Chondrocyte (in vitro differentiated cells): ENCODE results near the gene KIF1A. TPM values are rescaled to one million over a fixed set of nuclear protein-coding genes. Genes with fewer than 3 reads are reported as not detected.
A peak's percentile ranks its signal among the peaks of the same experiment; 100 is the strongest.

Experiments used
- DNase-seq: peaks from one replicate; pipeline ENCODE4 v3.0.0; 2021; ENCODE audit warnings: mixed read lengths, low spot score
- H3K27ac Mint-ChIP-seq: one replicate; pipeline ENCODE4 v1.8.0; 2021; ENCODE audit warnings: mild to moderate bottlenecking, moderate library complexity, mixed read lengths; ENCODE audit not compliant: unreplicated experiment
- H3K27me3 Mint-ChIP-seq: 2 replicates; pipeline ENCODE4 v1.8.0; 2021; ENCODE audit warnings: low read depth, mixed read lengths
- H3K36me3 Mint-ChIP-seq: 2 replicates; pipeline ENCODE4 v1.8.0; 2021; ENCODE audit warnings: low read depth, mixed read lengths
- H3K4me1 Mint-ChIP-seq: 2 replicates; pipeline ENCODE4 v1.8.0; 2021; ENCODE audit warnings: low read depth, mild to moderate bottlenecking, mixed read lengths
- H3K4me3 Mint-ChIP-seq: one replicate; pipeline ENCODE4 v1.8.0; 2021; ENCODE audit warnings: mild to moderate bottlenecking, moderate library complexity, mixed read lengths; ENCODE audit not compliant: unreplicated experiment
- H3K9me3 Mint-ChIP-seq: 2 replicates; pipeline ENCODE4 v1.8.0; 2021; ENCODE audit warnings: low read depth, mixed read lengths
- CTCF ChIP-seq: fragments of 200-600 bp; sonication (generic); IDR thresholded peaks from 2 replicates; pipeline ENCODE4 v1.5.0; 2021; ENCODE audit warnings: antibody characterized with exemption, mild to moderate bottlenecking, moderate library complexity
- total RNA-seq: library from RNA; stranded (reverse); gene quantifications from 3 replicates; pipeline ENCODE4 v1.2.1, GENCODE V29; 2021

Gene KIF1A
- total RNA-seq, 1 donor from 2014 or later: 60.0 TPM

- peaks cover 29% of the 10 kb centered on the region for H3K27me3 Mint-ChIP-seq
- no peak for TF ChIP-seq CTCF
- H3K9me3 Mint-ChIP-seq: peaks cover 9% of the 10 kb centered on the region
- no peak overlapping the region for H3K27ac Mint-ChIP-seq
- no peak for DNase-seq
- H3K4me3 Mint-ChIP-seq: peak overlapping the region; percentile 63
- H3K36me3 Mint-ChIP-seq: peaks cover 10% of the 10 kb centered on the region
- H3K4me1 Mint-ChIP-seq: peaks cover 7% of the 10 kb centered on the region
Measured at GRCh38 chr2:240819126-240819857, 727 bp downstream of the KIF1A start.

GRCh38 chr2:240818293-240819125 is 1.5 kb downstream of the KIF1A start:
- no peak for DNase-seq
- peak overlapping the region; percentile 61 for H3K4me3 Mint-ChIP-seq
- H3K27me3 Mint-ChIP-seq: peaks cover 22% of the 10 kb centered on the region
- peaks cover 7% of the 10 kb centered on the region for H3K4me1 Mint-ChIP-seq
- peaks cover 13% of the 10 kb centered on the region for H3K9me3 Mint-ChIP-seq
- no peak overlapping the region for H3K27ac Mint-ChIP-seq
- peaks cover 13% of the 10 kb centered on the region for H3K36me3 Mint-ChIP-seq
- TF ChIP-seq CTCF: no peak

GRCh38 chr2:240817496-240818292 is 2.3 kb downstream of the KIF1A start:
- H3K27ac Mint-ChIP-seq: no peak overlapping the region
- peaks cover 7% of the 10 kb centered on the region for H3K4me1 Mint-ChIP-seq

GRCh38 chr2:240816584-240817495 is 3.2 kb downstream of the KIF1A start:
- Mint-ChIP-seq H3K27me3 (peaks cover 7% of the 10 kb centered on the region), H3K36me3 (peaks cover 12% of the 10 kb centered on the region)

More at GRCh38 chr2:240817496-240818292, 2.3 kb downstream of the KIF1A start:
- no peak for TF ChIP-seq CTCF
- H3K4me3 Mint-ChIP-seq: peak overlapping the region; percentile 61
- peaks cover 8% of the 10 kb centered on the region for H3K9me3 Mint-ChIP-seq
- H3K36me3 Mint-ChIP-seq: peaks cover 13% of the 10 kb centered on the region
- DNase-seq: no peak
- H3K27me3 Mint-ChIP-seq: peaks cover 15% of the 10 kb centered on the region

More at GRCh38 chr2:240816584-240817495, 3.2 kb downstream of the KIF1A start:
- TF ChIP-seq CTCF: no peak
- Mint-ChIP-seq H3K4me3 (no peak overlapping the region), H3K9me3 (peaks cover 8% of the 10 kb centered on the region), H3K4me1 (peaks cover 7% of the 10 kb centered on the region), H3K27ac (no peak overlapping the region)
- DNase-seq: no peak
